Muscle of leg (tissue), 11 donors: Measurements from ENCODE around the gene C5orf58. TPM values are rescaled to one million over a fixed set of nuclear protein-coding genes. Genes with fewer than 3 reads are reported as not detected.

Source experiments
- DNase-seq: peaks from one replicate; pipeline ENCODE4 v3.0.0; 2013
- H3K27ac ChIP-seq: one replicate; pipeline ENCODE4 v1.5.1; 2013; ENCODE audit warnings: mild to moderate bottlenecking, low read length, control low read depth
- H3K27me3 ChIP-seq: one replicate; pipeline ENCODE4 v1.6.1; 2013; ENCODE audit warnings: low read length; ENCODE audit not compliant: control insufficient read depth, insufficient read depth
- H3K36me3 ChIP-seq: one replicate; pipeline ENCODE4 v1.6.1; 2013; ENCODE audit warnings: low read length; ENCODE audit not compliant: control insufficient read depth, insufficient read depth
- H3K4me1 ChIP-seq: one replicate; pipeline ENCODE4 v1.6.1; 2013; ENCODE audit warnings: low read length; ENCODE audit not compliant: control insufficient read depth, insufficient read depth
- H3K4me3 ChIP-seq: one replicate; pipeline ENCODE4 v1.5.1; 2013; ENCODE audit warnings: low read length, control low read depth
- H3K9me3 ChIP-seq: replicated peaks from 2 replicates; pipeline ENCODE4 v1.6.1; 2013; ENCODE audit warnings: low read depth, low read length; ENCODE audit not compliant: control insufficient read depth
- WGBS: methylation state at CpG from one replicate; pipeline ENCODE4 v1.1.5; 2013; ENCODE audit warnings: missing lambda C conversion rate; ENCODE audit not compliant: insufficient coverage; 5-methylcytosine and 5-hydroxymethylcytosine counted together
- polyA plus RNA-seq, 8 donors: library from polyadenylated mRNA; unstranded; fragments of 120-200 nt; gene quantifications; one replicate each; pipeline versions ENCODE4 v1.2.1 to v1.2.3, GENCODE V29; 2013; ENCODE audit warnings: inconsistent platforms in 1 of 8, low replicate concordance in 1 of 8; ENCODE audit not compliant: insufficient read length in 8 of 8, insufficient read depth in 1 of 8
- total RNA-seq: library from RNA; stranded (reverse); fragments of 120-200 nt; gene quantifications from one replicate; pipeline ENCODE4 v1.2.4, GENCODE V29; 2013

The C5orf58 gene
- total and polyA plus RNA-seq, 9 donors, result 0.18 to 0.34 (median 0.24) TPM; not detected in 4

DNA sequence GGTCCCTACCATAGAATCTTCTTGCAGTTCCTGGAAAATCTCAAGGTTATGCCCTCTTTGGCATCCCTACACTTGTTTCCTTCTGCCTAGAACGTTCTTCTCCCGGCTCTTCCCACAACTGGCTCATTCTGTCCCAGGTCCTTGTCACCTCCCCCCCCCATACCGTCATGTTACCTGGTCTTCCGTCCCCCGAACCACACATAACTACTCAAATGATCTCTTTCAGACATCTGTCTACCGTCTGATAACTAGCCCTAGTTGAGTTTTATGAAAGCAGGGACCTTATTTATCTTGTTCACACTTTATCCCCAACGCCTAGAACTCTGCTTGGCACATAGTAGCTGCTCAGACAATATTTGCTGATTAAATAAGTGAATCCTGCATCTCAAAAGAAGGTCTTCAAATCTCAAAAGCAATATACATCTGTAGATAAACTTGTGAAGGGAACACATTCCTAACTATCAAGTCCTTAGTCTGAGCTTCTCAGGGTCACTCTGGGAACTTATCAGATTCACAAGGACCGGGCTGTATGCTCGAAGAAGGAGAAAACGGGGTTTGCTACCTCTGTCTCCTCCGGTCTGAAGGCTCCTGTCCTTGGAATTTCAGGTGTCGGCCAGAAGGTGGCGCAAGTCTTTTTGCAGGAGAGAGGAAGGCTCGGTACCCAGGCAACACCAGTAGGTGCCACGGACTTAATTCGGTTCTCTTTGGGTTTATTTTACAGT lies 34.8 kb downstream of the C5orf58 start:
- 52% methylated on average over 8 of the region's 16 CpGs for WGBS
- H3K27ac ChIP-seq, result no peak overlapping the region
- no peaks in the 10 kb centered on the region for H3K36me3 ChIP-seq
- peaks cover 9% of the 10 kb centered on the region for H3K27me3 ChIP-seq
- H3K9me3 ChIP-seq, result no peaks in the 10 kb centered on the region
- H3K4me3 ChIP-seq, result no peak overlapping the region
- peaks cover 16% of the 10 kb centered on the region for H3K4me1 ChIP-seq
- DNase-seq, result peak; percentile 85

DNA sequence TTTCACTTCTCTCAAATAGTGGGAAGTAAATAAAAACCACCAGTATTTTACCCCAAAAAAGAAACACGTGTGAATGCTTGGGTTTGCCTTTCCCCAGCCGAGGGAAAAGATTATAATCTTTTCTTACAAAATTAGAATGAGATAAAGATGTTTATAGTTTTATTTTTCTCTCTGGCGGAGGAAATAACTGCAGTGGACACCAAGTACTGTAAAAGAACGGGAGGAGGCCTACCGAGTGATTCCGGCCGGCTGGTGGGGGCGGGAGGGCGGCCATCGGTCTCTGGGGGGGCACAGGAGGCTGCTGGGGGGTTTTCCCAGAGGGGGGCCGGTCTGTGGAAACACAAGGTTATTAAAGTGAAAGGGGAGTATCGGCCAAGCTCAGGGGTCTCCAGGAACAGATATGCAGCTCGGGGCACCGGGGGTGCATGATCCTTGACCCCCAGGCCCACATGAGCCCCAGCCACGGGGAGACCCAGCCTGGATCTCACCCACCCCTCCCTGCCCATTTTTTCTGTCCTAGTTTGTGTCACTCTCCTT lies 35.4 kb downstream of the C5orf58 start:
- no peak overlapping the region for H3K4me3 ChIP-seq
- no peaks in the 10 kb centered on the region for H3K9me3 ChIP-seq
- no peaks in the 10 kb centered on the region for H3K36me3 ChIP-seq
- no peak for DNase-seq
- peak overlapping the region; percentile 39 for H3K27ac ChIP-seq
- 51% methylated on average over 3 of the region's 15 CpGs for WGBS
- H3K27me3 ChIP-seq, result peaks cover 8% of the 10 kb centered on the region
- peaks cover 16% of the 10 kb centered on the region for H3K4me1 ChIP-seq

DNA sequence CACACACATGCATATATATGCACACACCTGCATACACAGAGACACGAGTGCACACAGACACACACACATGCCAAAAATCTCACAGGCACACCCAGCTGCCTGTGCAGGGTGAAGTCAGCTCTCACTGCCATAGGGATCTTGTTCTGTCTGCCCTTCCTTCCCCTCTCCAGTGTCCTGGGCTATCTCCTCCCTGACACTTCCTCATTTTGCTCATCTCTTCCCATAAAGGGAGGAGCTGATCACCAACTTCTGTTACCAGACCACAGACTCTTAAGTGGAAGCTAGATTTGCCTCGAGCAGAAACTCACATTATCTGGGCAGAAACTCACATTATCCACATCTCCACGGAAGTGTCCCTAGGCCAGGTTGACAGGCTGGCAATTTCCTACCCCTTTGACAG lies 36.1 kb downstream of the C5orf58 start:
- H3K9me3 ChIP-seq, result no peaks in the 10 kb centered on the region
- no peaks in the 10 kb centered on the region for H3K36me3 ChIP-seq
- no peak overlapping the region for H3K27ac ChIP-seq
- H3K4me3 ChIP-seq, result no peak overlapping the region
- peaks cover 16% of the 10 kb centered on the region for H3K4me1 ChIP-seq
- H3K27me3 ChIP-seq, result peaks cover 8% of the 10 kb centered on the region
- peak; percentile 65 for DNase-seq
- WGBS, result 29% methylated on average over 1 of the region's 3 CpGs

DNA sequence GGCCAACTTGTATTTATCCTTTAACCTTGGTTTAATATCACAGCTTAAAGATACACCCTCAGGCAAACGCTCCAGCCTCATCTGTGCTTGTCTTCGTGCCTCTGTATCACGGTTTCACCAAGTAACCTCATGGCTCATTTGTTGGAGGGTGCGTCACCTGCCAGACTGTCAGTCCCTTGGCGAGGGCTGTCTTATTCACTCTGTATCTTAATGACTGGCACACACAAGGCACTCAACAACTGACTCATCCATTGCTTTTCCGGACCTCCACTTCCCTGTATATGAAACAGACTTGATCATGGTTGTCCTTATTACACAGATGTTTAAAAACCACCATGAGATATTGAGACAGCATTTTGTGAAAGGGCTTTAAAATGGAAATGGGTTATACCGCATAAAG lies 36.8 kb downstream of the C5orf58 start:
- H3K4me3 ChIP-seq, result no peak overlapping the region
- H3K36me3 ChIP-seq, result no peaks in the 10 kb centered on the region
- H3K4me1 ChIP-seq, result peaks cover 16% of the 10 kb centered on the region
- H3K27me3 ChIP-seq, result peaks cover 8% of the 10 kb centered on the region
- H3K27ac ChIP-seq, result no peak overlapping the region
- H3K9me3 ChIP-seq, result no peaks in the 10 kb centered on the region
- no peak for DNase-seq
- WGBS, result 86% methylated on average over 5 of the region's 7 CpGs

- WGBS, result 86% methylated on average over 8 of the region's 15 CpGs
- Histone ChIP-seq H3K36me3 (no peaks in the 10 kb centered on the region), H3K4me1 (peaks cover 16% of the 10 kb centered on the region), H3K4me3 (no peak overlapping the region), H3K27ac (no peak overlapping the region), H3K27me3 (peaks cover 8% of the 10 kb centered on the region), H3K9me3 (no peaks in the 10 kb centered on the region)
- no peak for DNase-seq
Measured at GRCh38 chr5:170270293-170271069, 37.7 kb downstream of the C5orf58 start.

DNA sequence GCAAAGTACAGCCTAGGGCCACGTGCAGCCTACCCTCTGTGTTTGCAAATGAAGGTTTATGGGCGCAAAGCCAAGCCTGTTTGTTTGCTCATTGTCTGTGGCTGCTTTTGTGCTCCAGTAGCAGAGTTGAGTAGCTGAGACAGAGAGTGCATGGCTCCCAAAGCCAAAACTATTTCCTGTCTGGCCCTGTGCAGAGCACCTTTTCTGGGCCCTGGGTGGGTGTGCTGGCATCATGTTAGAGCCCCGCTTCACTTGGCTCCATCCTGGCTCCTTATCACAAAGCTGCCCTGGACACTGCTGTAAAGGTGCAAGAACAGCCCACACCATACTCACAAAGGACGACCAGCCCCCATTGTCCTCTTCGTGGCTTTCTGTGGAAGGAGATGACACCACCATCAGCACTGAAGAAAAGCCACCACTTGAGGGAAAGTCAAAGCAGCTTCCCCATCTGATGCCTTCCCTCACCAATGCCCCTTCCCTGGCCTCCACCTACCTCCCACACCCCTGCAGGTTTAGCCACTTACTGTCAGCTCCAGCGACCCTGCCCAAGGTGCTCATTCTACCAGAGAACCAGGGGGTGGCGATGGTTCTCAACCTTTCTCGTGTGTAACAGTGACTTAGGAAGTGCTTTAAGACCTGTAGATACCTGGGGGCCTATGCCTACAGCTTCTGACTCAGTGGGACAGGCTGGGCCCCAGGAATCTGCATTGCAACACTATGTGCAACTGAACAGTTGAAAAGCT lies 41.4 kb downstream of the C5orf58 start:
- peaks cover 17% of the 10 kb centered on the region for H3K4me1 ChIP-seq
- no peak for DNase-seq
- H3K9me3 ChIP-seq, result no peaks in the 10 kb centered on the region
- H3K27ac ChIP-seq, result no peak overlapping the region
- 67% methylated on average over 8 of the region's 8 CpGs for WGBS
- H3K27me3 ChIP-seq, result peaks cover 2% of the 10 kb centered on the region
- H3K4me3 ChIP-seq, result no peak overlapping the region
- no peaks in the 10 kb centered on the region for H3K36me3 ChIP-seq

GRCh38 chr5:170275376-170275994 lies 42.7 kb downstream of the C5orf58 start:
- Histone ChIP-seq H3K36me3 (no peaks in the 10 kb centered on the region), H3K4me3 (no peak overlapping the region), H3K27ac (no peak overlapping the region), H3K4me1 (peaks cover 22% of the 10 kb centered on the region), H3K27me3 (peaks cover 2% of the 10 kb centered on the region), H3K9me3 (no peaks in the 10 kb centered on the region)
- DNase-seq, result no peak
- WGBS, result 68% methylated on average over 4 of the region's 8 CpGs

DNA sequence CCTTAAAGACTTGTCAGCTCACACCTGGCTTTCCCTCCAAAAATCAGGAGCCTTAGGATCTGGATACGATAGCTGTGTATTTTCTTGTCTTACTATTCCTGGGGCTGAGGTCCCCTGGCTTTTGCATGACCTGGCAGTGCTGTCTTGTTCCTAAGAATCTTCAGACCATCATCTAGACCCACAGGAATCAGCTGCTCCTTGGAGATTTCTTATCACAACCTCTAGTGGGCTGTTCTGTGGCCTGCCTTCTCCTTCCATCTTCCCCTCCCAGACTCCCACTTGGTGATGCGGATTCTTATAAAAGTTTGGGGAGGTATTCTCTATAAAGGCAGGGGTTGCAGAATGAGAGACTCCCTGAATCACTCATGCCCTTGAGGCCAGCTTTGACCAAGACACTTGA lies 43.4 kb downstream of the C5orf58 start:
- H3K36me3 ChIP-seq, result no peaks in the 10 kb centered on the region
- no peaks in the 10 kb centered on the region for H3K9me3 ChIP-seq
- H3K27me3 ChIP-seq, result peaks cover 2% of the 10 kb centered on the region
- WGBS, result no CpG with 5 or more reads among the region's 2 CpGs
- no peak for DNase-seq
- H3K27ac ChIP-seq, result no peak overlapping the region
- peaks cover 22% of the 10 kb centered on the region for H3K4me1 ChIP-seq
- no peak overlapping the region for H3K4me3 ChIP-seq

GRCh38 chr5:170277867-170278281 lies 45.1 kb downstream of the C5orf58 start:
- Histone ChIP-seq H3K9me3 (no peaks in the 10 kb centered on the region), H3K36me3 (no peaks in the 10 kb centered on the region), H3K27me3 (peaks cover 2% of the 10 kb centered on the region), H3K4me3 (no peak overlapping the region), H3K27ac (no peak overlapping the region), H3K4me1 (peaks cover 19% of the 10 kb centered on the region)
- 60% methylated on average over 5 of the region's 6 CpGs for WGBS
- no peak for DNase-seq
